Gastrocnemius medialis (tissue), 4 donors: ENCODE measurements around the gene DNASE1L3.

ENCODE experiments used
- CTCF ChIP-seq, 5 experiments: fragments of 450-650 bp in 3 of 5; fragments of 200-600 bp in 2 of 5; sonication (generic) in 2 of 5; IDR thresholded peaks in 4 of 5; conservative IDR thresholded peaks in 1 of 5; 1 replicate in 4 of 5; 2 replicates in 1 of 5; pipeline ENCODE4 v1.5.1; 2016 to 2019; ENCODE audit warnings: antibody characterized with exemption in 5 of 5, mild to moderate bottlenecking in 3 of 5, moderate library complexity in 3 of 5
- POLR2A ChIP-seq, 2 donors: fragments of 450-650 bp; IDR thresholded peaks; one replicate each; pipeline ENCODE4 v1.6.1; 2017; ENCODE audit warnings: antibody characterized with exemption in 2 of 2, mild to moderate bottlenecking in 2 of 2, moderate library complexity in 2 of 2

DNA sequence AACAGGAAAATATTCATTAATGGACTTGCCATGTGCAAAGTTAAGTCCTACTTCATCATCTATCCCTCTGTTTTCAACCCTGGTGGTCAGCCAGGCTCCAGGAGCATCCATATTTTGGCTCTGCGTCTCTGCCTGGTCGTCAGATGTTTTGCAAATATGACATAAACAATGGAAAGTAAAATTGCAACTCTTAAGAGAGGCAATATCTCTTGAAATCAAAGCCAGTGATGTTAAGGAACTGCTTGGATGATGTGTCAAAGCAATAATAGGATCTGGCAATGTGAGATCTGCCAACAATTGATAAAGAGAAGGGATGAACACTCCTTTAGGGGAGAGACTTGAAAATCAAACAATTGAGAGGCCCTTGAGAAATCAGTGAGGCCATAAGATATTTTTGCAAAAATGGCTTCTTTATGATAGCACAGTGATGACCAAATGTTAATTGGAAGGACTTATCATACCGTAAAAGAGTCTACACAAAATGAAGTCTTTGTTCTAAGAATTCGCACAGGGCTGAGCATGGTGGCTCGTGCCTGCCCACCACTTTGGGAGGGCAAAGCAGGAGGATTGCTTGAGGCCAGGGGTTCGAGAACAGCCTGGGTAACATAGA is 33.3 kb upstream of the DNASE1L3 start:
- TF ChIP-seq CTCF (IDR thresholded peaks at IDR 0.05 in 4 of 5, conservative IDR thresholded peaks at IDR 0.05 in 1 of 5) (no peak), POLR2A (IDR thresholded peaks at IDR 0.05) (no peak)
